ENCODE results near the gene KRTAP9-7.

The KRTAP9-7 gene

DNA sequence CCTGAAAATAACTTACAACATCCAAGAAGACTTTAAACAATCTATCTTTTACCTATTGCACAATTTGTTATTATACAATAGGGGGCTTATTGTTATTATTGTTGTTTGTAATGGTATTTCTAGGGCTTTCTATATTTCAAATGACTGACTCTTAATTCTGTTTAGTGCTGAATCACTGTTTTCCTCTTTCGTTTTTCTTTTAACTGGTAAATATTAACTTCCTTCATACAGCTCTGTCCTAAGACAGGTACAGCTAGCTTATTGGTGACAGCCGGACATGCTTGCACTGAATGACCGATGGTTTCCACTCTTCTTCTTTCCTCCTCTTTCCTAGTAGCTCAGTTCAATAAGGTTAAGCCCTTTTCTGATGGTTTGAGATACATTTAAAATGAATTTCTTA, 11.6 kb downstream of the KRTAP9-7 start:
- TF ChIP-seq, protein P1, sequence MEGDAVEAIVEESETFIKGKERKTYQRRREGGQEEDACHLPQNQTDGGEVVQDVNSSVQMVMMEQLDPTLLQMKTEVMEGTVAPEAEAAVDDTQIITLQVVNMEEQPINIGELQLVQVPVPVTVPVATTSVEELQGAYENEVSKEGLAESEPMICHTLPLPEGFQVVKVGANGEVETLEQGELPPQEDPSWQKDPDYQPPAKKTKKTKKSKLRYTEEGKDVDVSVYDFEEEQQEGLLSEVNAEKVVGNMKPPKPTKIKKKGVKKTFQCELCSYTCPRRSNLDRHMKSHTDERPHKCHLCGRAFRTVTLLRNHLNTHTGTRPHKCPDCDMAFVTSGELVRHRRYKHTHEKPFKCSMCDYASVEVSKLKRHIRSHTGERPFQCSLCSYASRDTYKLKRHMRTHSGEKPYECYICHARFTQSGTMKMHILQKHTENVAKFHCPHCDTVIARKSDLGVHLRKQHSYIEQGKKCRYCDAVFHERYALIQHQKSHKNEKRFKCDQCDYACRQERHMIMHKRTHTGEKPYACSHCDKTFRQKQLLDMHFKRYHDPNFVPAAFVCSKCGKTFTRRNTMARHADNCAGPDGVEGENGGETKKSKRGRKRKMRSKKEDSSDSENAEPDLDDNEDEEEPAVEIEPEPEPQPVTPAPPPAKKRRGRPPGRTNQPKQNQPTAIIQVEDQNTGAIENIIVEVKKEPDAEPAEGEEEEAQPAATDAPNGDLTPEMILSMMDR (IDR thresholded peaks at IDR 0.05; ENCODE audit: borderline replicate concordance, control extremely low read depth, extremely low read depth, insufficient read depth, missing control alignments): no peak
- in situ Hi-C loops (cut with MboI; ENCODE audit: low sequenced_read_pairs, unreplicated experiment): no loop called here
- DNase-seq (ENCODE audit: low spot score): peak; percentile 0

DNA sequence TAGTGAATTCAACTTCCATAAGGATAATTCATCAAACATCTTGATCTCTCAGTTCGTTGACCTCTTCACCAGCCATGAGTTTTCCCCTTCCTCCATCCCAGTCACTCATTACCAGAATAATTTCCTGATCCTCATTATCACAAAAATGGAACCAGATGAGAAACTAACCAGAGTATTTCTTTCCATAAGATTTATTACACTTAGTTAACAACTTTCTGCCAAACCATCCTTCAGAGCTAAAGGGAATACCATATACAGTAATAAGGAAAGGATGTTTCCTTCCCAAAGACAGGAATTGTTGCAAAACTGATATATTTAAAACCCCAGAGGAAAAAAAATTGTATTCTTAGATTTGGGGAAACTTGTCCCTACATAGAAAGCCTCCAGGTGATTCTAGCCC, 18.5 kb downstream of the KRTAP9-7 start:
- DNase-seq (ENCODE audit: low spot score): no peak
- TF ChIP-seq, protein P1 (IDR thresholded peaks at IDR 0.05; ENCODE audit: borderline replicate concordance, control extremely low read depth, extremely low read depth, insufficient read depth, missing control alignments): no peak
- in situ Hi-C loops (cut with MboI; ENCODE audit: low sequenced_read_pairs, unreplicated experiment): no loop called here

DNA sequence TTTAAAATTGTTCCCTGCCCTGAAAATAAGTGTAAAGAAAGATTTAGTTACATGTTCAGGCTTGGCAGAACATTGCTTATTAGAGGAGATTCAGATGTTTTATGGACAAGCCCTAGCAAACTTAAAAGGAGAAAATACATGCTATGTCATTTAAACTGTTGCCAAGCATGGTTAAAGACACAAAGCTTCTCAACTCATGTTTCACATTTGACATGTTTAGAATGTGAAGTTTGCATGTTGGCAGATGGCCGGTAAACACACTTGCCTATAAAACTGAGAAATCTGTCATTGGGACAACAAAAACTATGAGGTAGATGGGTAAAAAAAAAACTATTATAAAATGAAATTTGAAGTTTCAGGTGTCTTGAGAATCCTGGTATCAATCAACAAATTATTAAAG, 21.3 kb downstream of the KRTAP9-7 start:
- TF ChIP-seq, protein P1 (IDR thresholded peaks at IDR 0.05; ENCODE audit: borderline replicate concordance, control extremely low read depth, extremely low read depth, insufficient read depth, missing control alignments): no peak
- in situ Hi-C loops (cut with MboI; ENCODE audit: low sequenced_read_pairs, unreplicated experiment): no loop called here

DNA sequence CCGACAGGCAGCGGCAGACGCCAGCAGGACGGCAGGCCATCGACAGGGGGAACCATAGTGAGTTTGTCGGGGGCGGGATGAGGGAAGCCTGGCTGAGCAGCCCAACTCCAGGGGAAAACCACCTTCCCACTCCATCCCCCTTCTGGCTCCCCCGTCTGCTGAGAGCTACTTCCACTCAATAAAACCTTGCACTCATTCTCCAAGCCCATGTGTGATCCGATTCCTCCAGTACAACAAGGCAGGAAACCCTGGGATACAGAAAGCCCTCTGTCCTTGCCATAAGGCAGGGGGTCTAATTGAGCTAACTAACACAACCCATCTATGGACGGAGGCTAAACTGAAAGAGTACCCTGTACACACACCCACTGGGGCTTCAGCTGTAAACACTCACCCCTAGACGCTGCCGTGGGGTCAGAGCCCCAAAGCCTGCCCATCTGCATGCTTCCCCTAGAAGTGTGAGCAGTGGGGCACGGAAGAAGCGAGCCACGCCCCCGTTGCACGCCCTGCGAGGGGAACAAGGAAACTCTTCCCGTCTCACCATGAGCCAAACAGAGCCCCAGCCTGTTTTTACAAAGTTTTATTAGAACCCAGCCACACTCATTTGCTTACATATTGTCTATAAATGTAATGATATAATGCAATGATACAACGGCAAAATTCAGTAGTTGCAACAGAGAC, 23.1 kb downstream of the KRTAP9-7 start:
- in situ Hi-C loops (cut with MboI; ENCODE audit: low sequenced_read_pairs, unreplicated experiment): no loop called here
- TF ChIP-seq, protein P1 (IDR thresholded peaks at IDR 0.05; ENCODE audit: borderline replicate concordance, control extremely low read depth, extremely low read depth, insufficient read depth, missing control alignments): no peak
- no peak for DNase-seq (ENCODE audit: low spot score)

More for the DNA sequence above, 21.3 kb downstream of the KRTAP9-7 start:
- DNase-seq (ENCODE audit: low spot score): no peak

DNA sequence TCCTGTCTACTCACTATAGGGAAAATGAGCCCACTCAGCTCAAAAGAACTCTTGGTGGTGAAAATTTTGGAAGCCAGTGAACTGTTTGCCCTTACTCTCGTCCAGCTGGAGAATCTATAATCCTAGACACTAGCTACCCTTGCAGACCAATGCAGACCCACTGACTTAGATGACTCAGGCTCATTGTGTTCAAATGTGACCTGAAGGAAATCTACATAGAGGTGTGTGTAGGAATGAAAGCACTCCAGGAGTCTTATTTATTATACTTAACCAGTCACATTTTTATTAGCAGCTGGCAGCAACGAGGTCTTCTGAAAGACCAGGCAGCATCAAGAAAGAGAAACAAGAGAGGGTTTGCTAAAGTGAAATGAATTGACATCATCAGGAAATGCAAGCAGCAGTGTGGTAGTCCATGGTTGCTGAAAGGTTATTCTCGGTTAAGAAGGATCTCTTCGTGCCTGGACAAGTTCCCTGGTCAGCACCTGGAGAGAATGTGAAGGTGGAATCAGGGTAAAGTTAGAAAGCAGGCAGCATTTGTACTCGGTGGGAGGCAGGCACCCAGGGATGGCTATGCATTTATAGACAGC, 25.8 kb downstream of the KRTAP9-7 start:
- DNase-seq (ENCODE audit: low spot score): no peak
- in situ Hi-C loops (cut with MboI; ENCODE audit: low sequenced_read_pairs, unreplicated experiment): loop anchor here (25.0 kb wide), 1 partner anchor 389 kb away; no protein-coding TSS in a partner anchor
- TF ChIP-seq, protein P1 (IDR thresholded peaks at IDR 0.05; ENCODE audit: borderline replicate concordance, control extremely low read depth, extremely low read depth, insufficient read depth, missing control alignments): no peak

DNA sequence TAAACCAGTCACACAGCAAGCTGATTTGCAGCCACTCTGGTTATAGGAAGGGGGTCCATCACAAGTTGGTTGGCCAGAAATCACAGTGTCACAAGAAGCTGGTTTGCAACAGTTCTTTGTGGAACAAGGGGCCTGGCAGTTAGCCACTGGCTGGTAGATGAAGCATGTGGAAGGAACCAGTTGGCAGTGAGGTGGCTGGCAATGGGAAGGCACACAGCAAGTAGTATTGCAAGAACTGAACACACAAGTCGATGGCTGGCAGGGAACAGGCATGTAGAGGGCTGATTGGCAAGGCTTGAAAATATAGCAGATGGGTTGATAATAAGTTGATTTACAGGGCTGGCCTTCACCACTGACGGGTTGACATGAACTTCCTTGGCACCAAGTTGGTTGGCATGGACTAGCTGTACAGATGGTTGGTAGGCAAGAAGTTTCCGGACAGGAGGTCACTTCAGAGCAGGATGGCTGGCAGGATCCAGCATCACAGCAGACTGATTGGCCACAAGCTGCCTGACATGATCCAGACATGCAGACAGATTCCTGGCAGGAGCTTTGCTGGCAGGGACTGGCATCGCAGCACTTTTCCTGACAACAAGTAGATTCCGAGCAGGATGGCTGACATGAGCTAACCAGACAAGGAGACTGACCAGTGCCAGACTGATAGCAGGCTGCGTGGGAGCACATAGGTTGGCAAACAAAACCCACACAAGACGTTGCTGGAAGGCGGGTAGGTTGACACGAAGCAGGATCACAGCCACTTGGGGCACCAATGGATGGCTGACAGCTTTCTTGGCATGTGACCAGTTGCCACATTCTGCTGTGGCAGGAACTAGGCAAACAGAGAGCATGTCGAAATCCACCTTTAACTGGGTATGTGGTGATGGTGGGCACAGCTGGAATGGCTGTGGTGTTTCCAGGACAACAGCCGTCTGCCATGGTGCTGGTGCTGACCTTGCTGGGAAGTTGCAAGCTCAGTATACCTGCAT, 26.7 kb downstream of the KRTAP9-7 start, which contains the start of gene KRTAP29-1:
Gene KRTAP29-1, minus strand, starts transcription at position 936 of the 986 bp plus-strand sequence. Its CDS starts 0 bp downstream, at position 936.
- TF ChIP-seq, protein P1 (IDR thresholded peaks at IDR 0.05; ENCODE audit: borderline replicate concordance, control extremely low read depth, extremely low read depth, insufficient read depth, missing control alignments): no peak
- in situ Hi-C loops (cut with MboI; ENCODE audit: low sequenced_read_pairs, unreplicated experiment): loop anchor here (25.0 kb wide), 1 partner anchor 390 kb away; no protein-coding TSS in a partner anchor
- no peak for DNase-seq (ENCODE audit: low spot score)

Data from GM13976 (cell line).